Neural cell (in vitro differentiated cells): Measurements from ENCODE around the gene SLC5A4. TPM values are rescaled to one million over a fixed set of nuclear protein-coding genes. Genes with fewer than 3 reads are reported as not detected.

Experiments used
- H2AFZ ChIP-seq: fragments of 200-600, 300-800 bp; sonication (generic), shearing (Covaris generic); 2 replicates; pipeline ENCODE4 v1.6.0; 2014; ENCODE audit warnings: low read depth, mild to moderate bottlenecking, antibody characterized with exemption, low read length, moderate library complexity
- H3F3A ChIP-seq: fragments of 200-600 bp; shearing (Covaris generic); 2 replicates; pipeline ENCODE4 v1.6.1; 2016; ENCODE audit warnings: mild to moderate bottlenecking, moderate library complexity, mixed read lengths, antibody characterized with exemption, low read length; ENCODE audit not compliant: insufficient read depth, poor library complexity, severe bottlenecking
- H3K27ac ChIP-seq: fragments of 200-600, 300-800 bp; sonication (generic), shearing (Covaris generic); 2 replicates; pipeline ENCODE4 v1.5.1; 2014; ENCODE audit warnings: mild to moderate bottlenecking, low read length, moderate library complexity
- H3K27me3 ChIP-seq: fragments of 300-800, 200-600 bp; sonication (generic), shearing (Covaris generic); 2 replicates; pipeline ENCODE4 v1.6.0; 2014; ENCODE audit warnings: mild to moderate bottlenecking, low read depth, low read length, moderate library complexity; ENCODE audit not compliant: insufficient read depth
- H3K36me3 ChIP-seq: fragments of 300-800, 200-600 bp; sonication (generic), shearing (Covaris generic); 2 replicates; pipeline ENCODE4 v1.5.1; 2014; ENCODE audit warnings: mild to moderate bottlenecking, antibody characterized with exemption, low read length, moderate library complexity; ENCODE audit not compliant: insufficient read depth
- H3K4me2 ChIP-seq: fragments of 300-800, 200-600 bp; sonication (generic), shearing (Covaris generic); 2 replicates; pipeline ENCODE4 v1.6.0; 2014; ENCODE audit warnings: mild to moderate bottlenecking, low read length
- H3K4me3 ChIP-seq: fragments of 300-800, 200-600 bp; sonication (generic), shearing (Covaris generic); 2 replicates; pipeline ENCODE4 v1.5.1; 2014; ENCODE audit warnings: mild to moderate bottlenecking, low read length, moderate library complexity
- H3K79me2 ChIP-seq: fragments of 200-600 bp; shearing (Covaris generic); replicated peaks from 2 replicates; pipeline ENCODE4 v1.6.0; 2014; ENCODE audit warnings: mild to moderate bottlenecking, low read length, moderate library complexity; ENCODE audit not compliant: insufficient read depth
- H3K9ac ChIP-seq: fragments of 300-800, 200-600 bp; sonication (generic), shearing (Covaris generic); 2 replicates; pipeline ENCODE4 v1.6.1; 2016; ENCODE audit warnings: mild to moderate bottlenecking, low read length, mixed read lengths
- H3K9me2 ChIP-seq: fragments of 200-600 bp; shearing (Covaris generic); 2 replicates; pipeline ENCODE4 v1.6.1; 2016; ENCODE audit warnings: mild to moderate bottlenecking, low read length, mixed read lengths; ENCODE audit not compliant: insufficient read depth
- H3K9me3 ChIP-seq: fragments of 200-600, 300-800 bp; sonication (generic), shearing (Covaris generic); 2 replicates; pipeline ENCODE4 v1.6.1; 2016; ENCODE audit warnings: mild to moderate bottlenecking, mixed run types, low read length, moderate library complexity, mixed read lengths
- H4K20me1 ChIP-seq: fragments of 200-600 bp; shearing (Covaris generic); 2 replicates; pipeline ENCODE4 v1.6.1; 2016; ENCODE audit warnings: mild to moderate bottlenecking, mixed run types; ENCODE audit not compliant: insufficient read depth
- CTCF ChIP-seq: fragments of 450-650 bp; IDR thresholded peaks from 2 replicates; pipeline ENCODE4 v1.5.1; 2014; ENCODE audit warnings: antibody characterized with exemption, mild to moderate bottlenecking, moderate library complexity; ENCODE audit not compliant: poor library complexity, severe bottlenecking
- EP300 ChIP-seq: fragments of 450-650 bp; conservative IDR thresholded peaks from 2 replicates; pipeline ENCODE4 v1.6.1; 2014; ENCODE audit warnings: antibody characterized with exemption, mild to moderate bottlenecking, moderate library complexity; ENCODE audit not compliant: poor library complexity, severe bottlenecking
- EZH2 ChIP-seq: fragments of 200-600, 300-800 bp; shearing (Covaris generic), sonication (generic); IDR thresholded peaks from 2 replicates; pipeline ENCODE4 v1.6.1; 2014; ENCODE audit warnings: antibody characterized with exemption, low read length, borderline replicate concordance, mild to moderate bottlenecking; ENCODE audit not compliant: insufficient read depth, poor library complexity, severe bottlenecking
- MXI1 ChIP-seq: fragments of 450-650 bp; conservative IDR thresholded peaks from 2 replicates; pipeline ENCODE4 v1.6.1; 2014; ENCODE audit warnings: antibody characterized with exemption, mild to moderate bottlenecking; ENCODE audit not compliant: poor library complexity, severe bottlenecking
- POLR2AphosphoS5 ChIP-seq: IDR thresholded peaks from 2 replicates; pipeline ENCODE4 v1.6.1; 2012
- RAD21 ChIP-seq: fragments of 450-650 bp; conservative IDR thresholded peaks from 2 replicates; pipeline ENCODE4 v1.6.1; 2014; ENCODE audit warnings: antibody characterized with exemption, mild to moderate bottlenecking, moderate library complexity
- SMC3 ChIP-seq: fragments of 450-650 bp; conservative IDR thresholded peaks from 2 replicates; pipeline ENCODE4 v1.6.1; 2014; ENCODE audit warnings: antibody characterized with exemption, mild to moderate bottlenecking, moderate library complexity; ENCODE audit not compliant: poor library complexity
- TAF1 ChIP-seq: IDR thresholded peaks from 2 replicates; pipeline ENCODE4 v1.6.1; 2012; ENCODE audit warnings: low read depth
- polyA plus RNA-seq: library from polyadenylated mRNA; depleted of rRNA; stranded (reverse); fragments of >200 nt; gene quantifications from 2 replicates; pipeline ENCODE4 v1.2.3, GENCODE V29; 2014
- TF ChIP-seq, protein P1 (sequence below): IDR thresholded peaks from 2 replicates; pipeline ENCODE4 v1.6.1; 2012; ENCODE audit warnings: borderline replicate concordance

The SLC5A4 gene
- polyA plus RNA-seq, 1 donor from 2014 or later: not detected

- Histone ChIP-seq H3K4me3 (no peak overlapping the region), H3K27me3 (no peaks in the 10 kb centered on the region), H3K9ac (no peak overlapping the region), H3F3A (no peaks in the 10 kb centered on the region), H3K36me3 (no peaks in the 10 kb centered on the region), H4K20me1 (no peaks in the 10 kb centered on the region), H3K4me2 (no peak overlapping the region), H3K79me2 (no peaks in the 10 kb centered on the region), H3K9me3 (no peaks in the 10 kb centered on the region), H3K27ac (no peak overlapping the region), H3K9me2 (no peaks in the 10 kb centered on the region), H2AFZ (no peak overlapping the region)
- TF ChIP-seq RAD21 (no peak), TAF1 (no peak), SMC3 (no peak), EZH2 (no peak), CTCF (no peak), POLR2AphosphoS5 (no peak), MXI1 (no peak), EP300 (no peak)
- TF ChIP-seq, protein P1, sequence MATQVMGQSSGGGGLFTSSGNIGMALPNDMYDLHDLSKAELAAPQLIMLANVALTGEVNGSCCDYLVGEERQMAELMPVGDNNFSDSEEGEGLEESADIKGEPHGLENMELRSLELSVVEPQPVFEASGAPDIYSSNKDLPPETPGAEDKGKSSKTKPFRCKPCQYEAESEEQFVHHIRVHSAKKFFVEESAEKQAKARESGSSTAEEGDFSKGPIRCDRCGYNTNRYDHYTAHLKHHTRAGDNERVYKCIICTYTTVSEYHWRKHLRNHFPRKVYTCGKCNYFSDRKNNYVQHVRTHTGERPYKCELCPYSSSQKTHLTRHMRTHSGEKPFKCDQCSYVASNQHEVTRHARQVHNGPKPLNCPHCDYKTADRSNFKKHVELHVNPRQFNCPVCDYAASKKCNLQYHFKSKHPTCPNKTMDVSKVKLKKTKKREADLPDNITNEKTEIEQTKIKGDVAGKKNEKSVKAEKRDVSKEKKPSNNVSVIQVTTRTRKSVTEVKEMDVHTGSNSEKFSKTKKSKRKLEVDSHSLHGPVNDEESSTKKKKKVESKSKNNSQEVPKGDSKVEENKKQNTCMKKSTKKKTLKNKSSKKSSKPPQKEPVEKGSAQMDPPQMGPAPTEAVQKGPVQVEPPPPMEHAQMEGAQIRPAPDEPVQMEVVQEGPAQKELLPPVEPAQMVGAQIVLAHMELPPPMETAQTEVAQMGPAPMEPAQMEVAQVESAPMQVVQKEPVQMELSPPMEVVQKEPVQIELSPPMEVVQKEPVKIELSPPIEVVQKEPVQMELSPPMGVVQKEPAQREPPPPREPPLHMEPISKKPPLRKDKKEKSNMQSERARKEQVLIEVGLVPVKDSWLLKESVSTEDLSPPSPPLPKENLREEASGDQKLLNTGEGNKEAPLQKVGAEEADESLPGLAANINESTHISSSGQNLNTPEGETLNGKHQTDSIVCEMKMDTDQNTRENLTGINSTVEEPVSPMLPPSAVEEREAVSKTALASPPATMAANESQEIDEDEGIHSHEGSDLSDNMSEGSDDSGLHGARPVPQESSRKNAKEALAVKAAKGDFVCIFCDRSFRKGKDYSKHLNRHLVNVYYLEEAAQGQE: no peak
These were observed 44.1 kb downstream of the SLC5A4 start for GRCh38 chr22:32211011-32211410.

- Histone ChIP-seq H3K4me3 (no peak overlapping the region), H3K9ac (no peak overlapping the region), H3K4me2 (no peak overlapping the region), H3F3A (peaks cover 6% of the 10 kb centered on the region), H3K27ac (no peak overlapping the region), H3K9me2 (no peaks in the 10 kb centered on the region), H4K20me1 (no peaks in the 10 kb centered on the region), H3K79me2 (no peaks in the 10 kb centered on the region), H3K9me3 (no peaks in the 10 kb centered on the region), H3K27me3 (peaks cover 2% of the 10 kb centered on the region), H2AFZ (no peak overlapping the region), H3K36me3 (no peaks in the 10 kb centered on the region)
- no peak for TF ChIP-seq POLR2AphosphoS5
These were observed 46.5 kb downstream of the SLC5A4 start for GRCh38 chr22:32208681-32209080.

DNA sequence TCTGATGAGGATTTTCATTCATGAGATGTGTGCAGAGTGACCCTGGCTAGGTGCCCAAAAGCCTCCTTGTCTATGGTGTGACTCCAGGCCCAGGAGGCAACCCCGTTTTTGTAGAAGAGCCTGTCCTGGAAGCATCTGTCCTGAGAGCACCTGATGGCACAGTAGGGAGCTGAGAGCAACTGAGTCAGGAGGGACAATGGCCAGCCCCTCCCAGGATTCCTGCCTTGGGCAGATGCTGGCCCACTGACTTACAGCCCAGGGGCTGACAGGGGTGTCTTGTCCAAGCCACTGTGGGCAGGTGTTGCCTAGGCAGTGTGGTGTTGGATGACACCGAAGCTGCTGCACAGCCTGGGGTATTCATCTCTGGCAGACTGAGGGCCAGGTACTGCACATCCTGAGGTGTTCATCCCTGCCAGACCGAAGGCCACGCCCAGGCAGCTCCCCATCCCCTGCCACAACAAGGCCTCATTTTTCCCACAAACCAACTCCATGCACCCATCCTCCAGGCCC lies 47.1 kb downstream of the SLC5A4 start:
- H3K4me2 ChIP-seq: no peak overlapping the region
- peaks cover 8% of the 10 kb centered on the region for H3K27me3 ChIP-seq
- no peak overlapping the region for H2AFZ ChIP-seq
- H4K20me1 ChIP-seq: no peaks in the 10 kb centered on the region
- TF ChIP-seq SMC3 (no peak), TAF1 (no peak), POLR2AphosphoS5 (no peak), EZH2 (no peak), RAD21 (no peak), MXI1 (no peak), CTCF (no peak), EP300 (no peak)
- no peak overlapping the region for H3K27ac ChIP-seq
- H3K9ac ChIP-seq: no peak overlapping the region
- no peaks in the 10 kb centered on the region for H3K79me2 ChIP-seq
- H3K9me2 ChIP-seq: no peaks in the 10 kb centered on the region
- no peaks in the 10 kb centered on the region for H3K36me3 ChIP-seq
- H3K9me3 ChIP-seq: no peaks in the 10 kb centered on the region
- no peak overlapping the region for H3K4me3 ChIP-seq
- H3F3A ChIP-seq: peaks cover 6% of the 10 kb centered on the region
